Measurements from ENCODE around the gene TUBA8.
A peak's percentile ranks its signal among the peaks of the same experiment; 100 is the strongest.
"Not testable (repeated sequence)": the region's sequence is repeated elsewhere in the genome, so short reads cannot be mapped to it uniquely, and the experiment has no call there.

TUBA8 gene

GRCh38 chr22:18067121-18067520 lies 43.5 kb upstream of the TUBA8 start:
- TF ChIP-seq CTCF (IDR thresholded peaks at IDR 0.05; ENCODE audit: insufficient read depth, missing control alignments), result no peak
- FAIRE-seq (no peak), DNase-seq (ENCODE audit: insufficient read length, low spot score) (no peak)

GRCh38 chr22:18067548-18068341 lies 42.9 kb upstream of the TUBA8 start:
- no peak for TF ChIP-seq CTCF (IDR thresholded peaks at IDR 0.05; ENCODE audit: insufficient read depth, missing control alignments)
- DNase-seq (ENCODE audit: insufficient read length, low spot score) (no peak), FAIRE-seq (no peak)

- no peak for FAIRE-seq
- no peak for DNase-seq (ENCODE audit: insufficient read length, low spot score)
- no peak for TF ChIP-seq CTCF (IDR thresholded peaks at IDR 0.05; ENCODE audit: insufficient read depth, missing control alignments)
Observed at GRCh38 chr22:18068381-18068988, 42.1 kb upstream of the TUBA8 start.

- DNase-seq (ENCODE audit: insufficient read length, low spot score) (no peak), FAIRE-seq (no peak)
- TF ChIP-seq CTCF (IDR thresholded peaks at IDR 0.05; ENCODE audit: insufficient read depth, missing control alignments), result no peak
Observed at GRCh38 chr22:18069041-18069440, 41.6 kb upstream of the TUBA8 start.

- TF ChIP-seq CTCF (IDR thresholded peaks at IDR 0.05; ENCODE audit: insufficient read depth, missing control alignments), result no peak
- no peak for DNase-seq (ENCODE audit: insufficient read length, low spot score)
- no peak for FAIRE-seq
Observed at GRCh38 chr22:18070041-18070440, 40.6 kb upstream of the TUBA8 start.

GRCh38 chr22:18070556-18071306 lies 39.9 kb upstream of the TUBA8 start:
- TF ChIP-seq CTCF (IDR thresholded peaks at IDR 0.05; ENCODE audit: insufficient read depth, missing control alignments), result peak; percentile 14
- FAIRE-seq (no peak), DNase-seq (ENCODE audit: insufficient read length, low spot score) (no peak)

- not testable (repeated sequence) for DNase-seq (ENCODE audit: insufficient read length, low spot score); FAIRE-seq
Observed at GRCh38 chr22:18071307-18071967, 39.2 kb upstream of the TUBA8 start.
